ENCODE results near the gene EEF1B2. TPM values are rescaled to one million over a fixed set of nuclear protein-coding genes. Genes with fewer than 3 reads are reported as not detected.

Gene EEF1B2
- 246 TPM for total RNA-seq (ENCODE audit: unreplicated experiment)
- long read RNA-seq, transcript EEF1B2-203 (6 exons, 1,098 nt): major isoform, 251 of 302 reads
- long read RNA-seq, transcript EEF1B2-202 (7 exons, 880 nt): minor isoform, 16 of 302 reads
- long read RNA-seq, transcript EEF1B2-201 (7 exons, 844 nt): minor isoform, 25 of 302 reads
- long read RNA-seq, partial matches to known transcripts: 3 of 302 reads
- long read RNA-seq, other reads (novel, unspliced or antisense): 6 of 302 reads

DNA sequence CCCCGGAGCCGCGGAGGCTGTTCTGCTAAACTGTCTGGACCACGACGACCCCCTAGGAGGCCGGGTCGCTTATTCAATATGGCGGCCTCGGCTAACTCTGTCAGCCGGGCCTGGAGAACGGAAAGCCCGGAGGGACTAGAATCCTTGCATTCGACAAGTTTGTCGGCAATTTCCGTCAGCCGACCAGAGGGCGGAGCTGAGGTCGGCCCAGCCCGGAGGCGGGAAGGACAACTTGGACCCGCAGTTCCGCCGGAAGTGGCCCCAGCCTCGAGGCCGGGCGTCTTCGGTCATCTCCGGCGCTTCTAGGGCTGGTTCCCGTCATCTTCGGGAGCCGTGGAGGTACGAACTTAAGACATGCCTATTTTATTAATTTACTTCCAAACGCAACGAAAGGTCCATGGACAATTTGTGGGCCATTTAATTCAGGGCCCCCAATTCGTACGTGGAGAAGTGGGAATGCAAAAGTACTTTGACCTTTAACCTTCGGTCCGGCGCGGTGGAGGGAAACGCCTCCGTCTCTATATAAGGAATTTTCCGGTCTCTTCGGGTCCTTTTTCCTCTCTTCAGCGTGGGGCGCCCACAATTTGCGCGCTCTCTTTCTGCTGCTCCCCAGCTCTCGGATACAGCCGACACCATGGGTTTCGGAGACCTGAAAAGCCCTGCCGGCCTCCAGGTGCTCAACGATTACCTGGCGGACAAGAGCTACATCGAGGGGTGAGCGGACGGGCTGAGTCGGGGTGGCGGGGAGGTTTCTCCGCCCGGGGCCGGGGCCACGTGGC, at the start of gene EEF1B2, which contains the start of gene NDUFS1:
Gene EEF1B2 (plus strand): TSS at position 550 of the 779 bp plus-strand sequence. CDS start 85 bp downstream, at position 635.
Gene NDUFS1 (minus strand): TSS at position 99 of the 779 bp plus-strand sequence. CDS start 5,766 bp downstream, outside the sequence.
- Mint-ChIP-seq H3K9me3 (ENCODE audit: unreplicated experiment) (peaks cover 9% of the 10 kb centered on the region), H3K27me3 (ENCODE audit: unreplicated experiment) (peaks cover 5% of the 10 kb centered on the region), H3K4me3 (ENCODE audit: unreplicated experiment) (peak within 1 kb of the TSS; percentile 99), H3K36me3 (ENCODE audit: unreplicated experiment) (peaks cover 10% of the 10 kb centered on the region), H3K27ac (ENCODE audit: unreplicated experiment) (peak within 1 kb of the TSS; percentile 98), H3K4me1 (ENCODE audit: low read depth, unreplicated experiment) (peaks cover 9% of the 10 kb centered on the region)
- peak; percentile 97 for DNase-seq
- TF ChIP-seq, protein P1, sequence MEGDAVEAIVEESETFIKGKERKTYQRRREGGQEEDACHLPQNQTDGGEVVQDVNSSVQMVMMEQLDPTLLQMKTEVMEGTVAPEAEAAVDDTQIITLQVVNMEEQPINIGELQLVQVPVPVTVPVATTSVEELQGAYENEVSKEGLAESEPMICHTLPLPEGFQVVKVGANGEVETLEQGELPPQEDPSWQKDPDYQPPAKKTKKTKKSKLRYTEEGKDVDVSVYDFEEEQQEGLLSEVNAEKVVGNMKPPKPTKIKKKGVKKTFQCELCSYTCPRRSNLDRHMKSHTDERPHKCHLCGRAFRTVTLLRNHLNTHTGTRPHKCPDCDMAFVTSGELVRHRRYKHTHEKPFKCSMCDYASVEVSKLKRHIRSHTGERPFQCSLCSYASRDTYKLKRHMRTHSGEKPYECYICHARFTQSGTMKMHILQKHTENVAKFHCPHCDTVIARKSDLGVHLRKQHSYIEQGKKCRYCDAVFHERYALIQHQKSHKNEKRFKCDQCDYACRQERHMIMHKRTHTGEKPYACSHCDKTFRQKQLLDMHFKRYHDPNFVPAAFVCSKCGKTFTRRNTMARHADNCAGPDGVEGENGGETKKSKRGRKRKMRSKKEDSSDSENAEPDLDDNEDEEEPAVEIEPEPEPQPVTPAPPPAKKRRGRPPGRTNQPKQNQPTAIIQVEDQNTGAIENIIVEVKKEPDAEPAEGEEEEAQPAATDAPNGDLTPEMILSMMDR (IDR thresholded peaks at IDR 0.05; ENCODE audit: partially characterized antibody, unreplicated experiment): no peak

DNA sequence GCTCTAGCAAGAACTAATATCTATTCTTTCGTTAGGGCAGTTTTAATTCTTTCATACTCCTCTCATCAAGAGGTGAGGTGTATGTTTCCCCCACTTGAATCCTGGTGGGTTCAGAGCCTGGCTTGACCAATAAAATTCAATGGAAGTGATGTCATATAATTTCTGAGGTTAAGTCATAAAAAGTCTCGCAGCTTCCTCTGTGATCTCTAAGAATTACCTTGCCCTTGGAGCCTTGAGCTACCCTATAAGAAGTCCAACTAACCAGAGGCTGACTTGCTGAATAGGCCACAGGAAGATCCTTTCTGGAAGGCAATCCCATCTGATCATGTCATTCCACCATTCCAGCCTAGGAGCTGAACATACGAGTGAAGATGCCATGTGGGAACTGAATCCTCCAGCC, 47.6 kb upstream of the EEF1B2 start:
- no peak overlapping the region for H3K27ac Mint-ChIP-seq (ENCODE audit: unreplicated experiment)
- H3K4me1 Mint-ChIP-seq (ENCODE audit: low read depth, unreplicated experiment): no peaks in the 10 kb centered on the region
- H3K4me3 Mint-ChIP-seq (ENCODE audit: unreplicated experiment): no peak overlapping the region
- TF ChIP-seq, protein P1 (IDR thresholded peaks at IDR 0.05; ENCODE audit: partially characterized antibody, unreplicated experiment): no peak
- H3K36me3 Mint-ChIP-seq (ENCODE audit: unreplicated experiment): no peaks in the 10 kb centered on the region
- DNase-seq: no peak
- peaks cover 2% of the 10 kb centered on the region for H3K9me3 Mint-ChIP-seq (ENCODE audit: unreplicated experiment)
- no peaks in the 10 kb centered on the region for H3K27me3 Mint-ChIP-seq (ENCODE audit: unreplicated experiment)

DNA sequence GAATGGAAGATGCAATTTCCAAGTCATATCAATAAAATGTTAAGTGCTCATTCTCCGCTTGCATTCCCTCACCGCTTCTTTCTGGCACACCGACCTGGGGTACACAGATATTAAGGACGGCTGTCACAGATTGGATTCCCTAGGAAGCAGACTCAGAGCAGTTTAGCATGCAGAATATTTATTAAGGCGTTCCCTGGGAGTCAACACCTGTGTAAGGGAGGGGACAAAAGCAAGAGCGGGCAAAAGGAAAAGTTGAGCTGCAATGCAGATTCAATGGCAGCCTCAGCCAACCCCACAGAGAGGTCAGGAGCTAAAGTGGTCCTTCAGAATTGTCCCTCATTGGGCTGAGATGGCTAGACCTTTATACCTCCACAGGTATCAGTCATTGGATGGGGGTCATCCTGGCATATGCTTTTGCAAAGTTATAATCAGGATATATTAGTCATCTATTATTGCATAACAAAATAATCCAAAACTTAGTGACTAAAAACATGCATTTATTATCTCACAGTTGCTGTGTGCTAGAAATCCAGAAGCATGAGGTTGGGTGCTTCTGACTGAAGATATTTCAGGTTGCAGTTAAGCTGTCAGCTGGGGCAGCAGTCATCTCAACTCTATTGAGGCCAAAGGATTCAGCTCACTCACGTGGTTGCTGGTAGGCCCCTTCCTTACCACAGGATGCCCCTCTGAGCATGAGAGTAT, 46.7 kb upstream of the EEF1B2 start:
- Mint-ChIP-seq H3K27me3 (ENCODE audit: unreplicated experiment) (no peaks in the 10 kb centered on the region), H3K9me3 (ENCODE audit: unreplicated experiment) (peaks cover 2% of the 10 kb centered on the region), H3K27ac (ENCODE audit: unreplicated experiment) (no peak overlapping the region), H3K4me1 (ENCODE audit: low read depth, unreplicated experiment) (no peaks in the 10 kb centered on the region), H3K36me3 (ENCODE audit: unreplicated experiment) (no peaks in the 10 kb centered on the region), H3K4me3 (ENCODE audit: unreplicated experiment) (no peak overlapping the region)
- DNase-seq: no peak
- TF ChIP-seq, protein P1 (IDR thresholded peaks at IDR 0.05; ENCODE audit: partially characterized antibody, unreplicated experiment): no peak

DNA sequence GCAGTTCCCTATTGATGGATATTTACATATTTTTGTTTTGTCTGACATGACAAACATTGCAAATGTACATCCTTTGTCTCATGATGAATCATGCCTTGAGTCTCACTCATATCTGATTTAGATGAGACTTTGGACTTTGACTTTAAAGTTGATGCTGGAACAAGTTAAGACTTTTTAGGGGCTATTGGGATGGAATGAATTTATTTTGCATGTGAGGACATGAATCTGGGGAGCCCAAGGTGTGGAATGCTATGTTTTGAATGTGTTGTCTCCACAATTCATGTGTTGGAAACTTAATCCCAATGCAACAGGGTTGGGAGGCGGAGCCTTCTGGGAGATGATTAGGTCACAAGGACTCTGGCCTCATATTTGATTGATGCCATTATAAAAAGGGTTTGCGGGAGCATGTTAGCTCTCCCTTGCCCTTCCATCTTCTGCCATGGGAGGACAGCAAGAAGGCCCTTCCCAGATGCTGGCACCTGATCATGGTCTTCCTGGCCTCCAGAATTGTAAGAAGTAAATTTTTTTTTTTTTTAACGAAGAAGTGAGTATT, 44.6 kb upstream of the EEF1B2 start:
- no peak for DNase-seq
- TF ChIP-seq, protein P1 (IDR thresholded peaks at IDR 0.05; ENCODE audit: partially characterized antibody, unreplicated experiment): no peak
- H3K9me3 Mint-ChIP-seq (ENCODE audit: unreplicated experiment): peaks cover 2% of the 10 kb centered on the region
- peaks cover 3% of the 10 kb centered on the region for H3K36me3 Mint-ChIP-seq (ENCODE audit: unreplicated experiment)
- no peaks in the 10 kb centered on the region for H3K27me3 Mint-ChIP-seq (ENCODE audit: unreplicated experiment)
- no peak overlapping the region for H3K27ac Mint-ChIP-seq (ENCODE audit: unreplicated experiment)
- no peak overlapping the region for H3K4me3 Mint-ChIP-seq (ENCODE audit: unreplicated experiment)
- no peaks in the 10 kb centered on the region for H3K4me1 Mint-ChIP-seq (ENCODE audit: low read depth, unreplicated experiment)

All from glutamatergic neuron (in vitro differentiated cells).